Adrenal gland (tissue), 12 donors: Measurements from ENCODE around the gene LPIN1. TPM values are rescaled to one million over a fixed set of nuclear protein-coding genes. Genes with fewer than 3 reads are reported as not detected.
"Not testable (repeated sequence)": the region's sequence is repeated elsewhere in the genome, so short reads cannot be mapped to it uniquely, and the experiment has no call there.

Source experiments
- DNase-seq, 7 donors: peaks; one replicate each; pipeline ENCODE4 v3.0.0-alpha.2; 2019 to 2020
- H3K27ac ChIP-seq, 5 donors: fragments of 200-600 bp; sonication (generic) in 4 of 5; 1 replicate in 3 of 5; 2 replicates in 2 of 5; pipeline versions ENCODE4 v1.5.1 to v1.8.0; 2016 to 2020; ENCODE audit warnings: mild to moderate bottlenecking in 1 of 5
- H3K27me3 ChIP-seq: fragments of 200-600 bp; 2 replicates; pipeline ENCODE4 v1.8.0; 2021
- H3K36me3 ChIP-seq, 2 donors: fragments of 200-600 bp; replicated peaks in 1 of 2; 1 replicate in 1 of 2; 2 replicates in 1 of 2; pipeline versions ENCODE4 v1.5.1 to v1.8.0; 2018 to 2022
- H3K4me1 ChIP-seq, 2 donors: fragments of 200-600 bp; replicated peaks in 1 of 2; 1 replicate in 1 of 2; 2 replicates in 1 of 2; pipeline versions ENCODE4 v1.5.1 to v1.8.0; 2018 to 2021
- H3K4me3 ChIP-seq, 4 donors: fragments of 200-600 bp; sonication (generic) in 3 of 4; one replicate each; pipeline ENCODE4 v1.5.1; 2016 to 2018
- H3K9me3 ChIP-seq, 3 donors: fragments of 200-600 bp; sonication (generic) in 1 of 3; replicated peaks in 1 of 3; 1 replicate in 2 of 3; 2 replicates in 1 of 3; pipeline versions ENCODE4 v1.5.1 to v1.8.0; 2016 to 2021
- POLR2A ChIP-seq, 2 donors: fragments of 450-650 bp; IDR thresholded peaks; one replicate each; pipeline ENCODE4 v1.6.1; 2017; ENCODE audit warnings: antibody characterized with exemption in 2 of 2, mild to moderate bottlenecking in 2 of 2, moderate library complexity in 1 of 2
- WGBS, 4 donors: extraction: QIAGEN DNeasy Blood & Tissue Kit in 2 of 4; methylation state at CpG; one replicate each; pipeline versions ENCODE4 v1.1.5 to v1.1.7; 2013 to 2017; 5-methylcytosine and 5-hydroxymethylcytosine counted together
- intact Hi-C, 2 donors: fragments of 100-400 bp; cut with DNase I; formaldehyde crosslinking; loops; one replicate each; pipeline versions ENCODE4 v1.14.1 to v1.15.0; 2022 to 2023
- polyA plus RNA-seq, 3 donors: library from polyadenylated mRNA; stranded (reverse); fragments of 200-250 nt in 2 of 3; fragments of 350-450 nt in 1 of 3; fragmentation: Illumina TruSeq in 1 of 3; extraction: RNeasy Lipid Tissue Mini Kit (QIAGEN cat#74804) in 1 of 3; gene quantifications; one replicate each; pipeline ENCODE4 v1.2.3, GENCODE V29; 2013 to 2014
- total RNA-seq, 9 donors: library from RNA; depleted of rRNA in 4 of 9; stranded (reverse); fragments of >200 nt in 4 of 9; fragments of 120-200 nt in 1 of 9; fragmentation: NEBNext Ultra II Directional in 1 of 9; extraction: Animal tissue kit (Norgen Biotek cat#: 25700) in 1 of 9; gene quantifications; one replicate each; pipeline versions ENCODE4 v1.1.0 to v1.2.4, GENCODE V29; 2013 to 2023
- TF ChIP-seq, protein P1 (sequence below), 6 experiments: fragments of 450-650 bp in 4 of 6; fragments of 200-600 bp in 2 of 6; sonication (generic) in 1 of 6; IDR thresholded peaks; 1 replicate in 5 of 6; 2 replicates in 1 of 6; pipeline versions ENCODE4 v1.5.1 to v1.8.0; 2016 to 2021; ENCODE audit warnings: antibody characterized with exemption in 6 of 6, mild to moderate bottlenecking in 2 of 6, moderate library complexity in 1 of 6
- donor health status: healthy with polysubstance abuse.
- donor health status: Bipolar disorder and iron deficiency.
- donor health status: DM: yes; HTN: yes; CAD: no.
- donor health status: DM: no; HTN: no; CAD: no.
- donor health status: DM: no; HTN: no; CAD: no.
- donor health status: DM: yes; HTN: yes; CAD: no.

LPIN1 gene
- total and polyA plus RNA-seq, 12 donors = 17.0 to 58.5 (median 36.8) TPM

DNA sequence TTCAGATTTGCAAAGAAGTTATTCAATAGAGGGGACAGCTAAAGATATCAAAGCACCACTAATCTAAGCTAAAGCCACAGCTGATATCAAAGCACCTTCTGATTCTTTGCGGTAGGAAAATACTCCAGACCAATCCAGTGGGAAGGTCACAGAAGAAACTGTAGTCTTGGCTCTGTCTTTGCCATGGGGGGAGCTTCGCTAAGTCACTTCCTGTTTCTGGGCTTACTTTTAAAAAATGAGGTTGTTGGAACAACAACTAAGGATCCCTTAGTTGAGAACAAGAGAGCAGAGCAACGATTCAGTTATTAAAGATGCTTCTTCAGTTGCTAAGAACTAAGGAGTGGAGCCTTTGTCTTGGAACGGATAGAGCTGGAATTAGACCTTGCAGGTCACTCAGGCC, 12.2 kb downstream of the LPIN1 start:
- H3K4me1 ChIP-seq = peaks cover 10 to 11% of the 10 kb centered on the region in 2 donors
- no peak for DNase-seq
- no peaks in the 10 kb centered on the region for H3K36me3 ChIP-seq
- H3K27ac ChIP-seq = no peak overlapping the region
- H3K27me3 ChIP-seq = no peaks in the 10 kb centered on the region
- intact Hi-C loops = no loop called here
- TF ChIP-seq, protein P1, sequence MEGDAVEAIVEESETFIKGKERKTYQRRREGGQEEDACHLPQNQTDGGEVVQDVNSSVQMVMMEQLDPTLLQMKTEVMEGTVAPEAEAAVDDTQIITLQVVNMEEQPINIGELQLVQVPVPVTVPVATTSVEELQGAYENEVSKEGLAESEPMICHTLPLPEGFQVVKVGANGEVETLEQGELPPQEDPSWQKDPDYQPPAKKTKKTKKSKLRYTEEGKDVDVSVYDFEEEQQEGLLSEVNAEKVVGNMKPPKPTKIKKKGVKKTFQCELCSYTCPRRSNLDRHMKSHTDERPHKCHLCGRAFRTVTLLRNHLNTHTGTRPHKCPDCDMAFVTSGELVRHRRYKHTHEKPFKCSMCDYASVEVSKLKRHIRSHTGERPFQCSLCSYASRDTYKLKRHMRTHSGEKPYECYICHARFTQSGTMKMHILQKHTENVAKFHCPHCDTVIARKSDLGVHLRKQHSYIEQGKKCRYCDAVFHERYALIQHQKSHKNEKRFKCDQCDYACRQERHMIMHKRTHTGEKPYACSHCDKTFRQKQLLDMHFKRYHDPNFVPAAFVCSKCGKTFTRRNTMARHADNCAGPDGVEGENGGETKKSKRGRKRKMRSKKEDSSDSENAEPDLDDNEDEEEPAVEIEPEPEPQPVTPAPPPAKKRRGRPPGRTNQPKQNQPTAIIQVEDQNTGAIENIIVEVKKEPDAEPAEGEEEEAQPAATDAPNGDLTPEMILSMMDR (IDR thresholded peaks at IDR 0.05) = no peak
- TF ChIP-seq POLR2A (IDR thresholded peaks at IDR 0.05) = no peak
- WGBS, 4 donors = 57 to 78% (median 74%) methylated on average over 4 of the region's 4 CpGs
- no peaks in the 10 kb centered on the region for H3K9me3 ChIP-seq
- no peak overlapping the region for H3K4me3 ChIP-seq

DNA sequence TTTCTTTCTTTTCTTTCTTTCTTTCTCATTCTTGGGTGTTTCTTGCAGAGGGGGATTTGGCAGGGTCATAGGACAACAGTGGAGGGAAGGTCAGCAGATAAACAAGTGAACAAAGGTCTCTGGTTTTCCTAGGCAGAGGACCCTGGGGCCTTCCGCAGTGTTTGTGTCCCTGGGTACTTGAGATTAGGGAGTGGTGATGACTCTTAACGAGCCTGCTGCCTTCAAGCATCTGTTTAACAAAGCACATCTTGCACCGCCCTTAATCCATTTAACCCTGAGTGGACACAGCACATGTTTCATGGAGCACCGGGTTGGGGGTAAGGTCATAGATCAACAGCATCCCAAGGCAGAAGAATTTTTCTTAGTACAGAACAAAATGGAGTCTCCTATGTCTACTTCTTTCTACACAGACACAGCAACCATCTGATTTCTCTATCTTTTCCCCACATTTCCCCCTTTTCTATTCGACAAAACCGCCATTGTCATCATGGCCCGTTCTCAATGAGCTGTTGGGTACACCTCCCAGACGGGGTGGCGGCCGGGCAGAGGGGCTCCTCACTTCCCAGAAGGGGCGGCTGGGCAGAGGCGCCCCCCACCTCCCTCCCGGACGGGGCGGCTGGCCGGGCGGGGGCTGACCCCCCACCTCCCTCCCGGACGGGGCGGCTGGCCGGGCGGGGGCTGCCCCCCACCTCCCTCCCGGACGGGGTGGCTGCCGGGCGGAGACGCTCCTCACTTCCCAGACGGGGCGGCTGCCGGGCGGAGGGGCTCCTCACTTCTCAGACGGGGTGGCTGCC, 12.9 kb downstream of the LPIN1 start:
- H3K4me3 ChIP-seq, H3K27ac ChIP-seq, DNase-seq, intact Hi-C loops, H3K9me3 ChIP-seq, H3K4me1 ChIP-seq, H3K36me3 ChIP-seq, H3K27me3 ChIP-seq: not testable (repeated sequence)
- WGBS, 4 donors = 92 to 99% (median 93%) methylated on average over 10 to 25 of the region's 32 CpGs

DNA sequence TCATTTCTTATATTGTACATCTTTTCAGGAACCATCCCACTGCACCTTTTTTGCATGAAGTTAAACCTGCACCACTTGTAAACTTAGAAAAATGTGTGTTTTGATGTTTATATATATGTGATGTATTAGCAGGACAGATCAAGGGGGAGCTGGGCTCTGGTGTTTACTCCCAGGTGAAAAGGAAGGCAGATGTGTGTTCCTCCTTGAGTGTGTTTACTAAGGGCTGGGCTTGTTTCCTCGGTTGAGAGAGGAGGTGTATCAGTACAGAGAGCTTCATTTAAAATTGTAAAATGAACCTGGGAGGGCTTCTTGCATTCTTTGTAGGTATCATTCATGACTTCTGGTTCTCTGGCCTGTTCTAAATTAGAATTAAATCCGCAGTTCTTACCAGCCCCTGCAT, 14.8 kb downstream of the LPIN1 start:
- WGBS, 4 donors = 75 to 86% (median 77%) methylated on average over 2 of the region's 2 CpGs
- Histone ChIP-seq H3K27ac (no peak overlapping the region), H3K36me3 (peaks cover 0 to 11% of the 10 kb centered on the region in 2 donors), H3K4me3 (no peak overlapping the region), H3K27me3 (no peaks in the 10 kb centered on the region), H3K9me3 (no peaks in the 10 kb centered on the region), H3K4me1 (no peaks in the 10 kb centered on the region)
- TF ChIP-seq POLR2A (IDR thresholded peaks at IDR 0.05) = no peak
- TF ChIP-seq, protein P1 (IDR thresholded peaks at IDR 0.05) = no peak
- intact Hi-C loops = no loop called here
- DNase-seq = no peak

DNA sequence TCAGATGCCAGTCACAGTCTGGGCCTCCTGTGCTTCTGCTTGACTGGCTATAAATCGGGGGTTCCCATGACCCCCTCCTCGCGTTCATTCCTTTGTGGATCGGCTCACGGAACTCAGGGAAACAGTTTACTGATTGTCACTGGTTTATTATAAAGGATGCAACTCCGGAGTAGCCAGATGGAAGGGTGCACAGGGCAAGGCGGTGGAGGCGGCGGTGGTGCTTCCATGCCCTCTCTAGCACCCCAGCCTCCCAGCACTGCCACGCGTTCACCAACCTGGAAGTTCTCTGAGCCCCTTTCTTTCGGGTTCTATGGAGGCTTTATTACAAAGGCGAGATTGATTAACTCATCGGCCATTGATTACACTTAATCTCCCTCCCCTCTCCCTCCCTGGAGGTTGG, 15.6 kb downstream of the LPIN1 start:
- WGBS, 4 donors = 92 to 95% (median 94%) methylated on average over 14 of the region's 14 CpGs
- H3K36me3 ChIP-seq = peaks cover 0 to 18% of the 10 kb centered on the region in 2 donors
- no peaks in the 10 kb centered on the region for H3K9me3 ChIP-seq
- no peak overlapping the region for H3K4me3 ChIP-seq
- no peaks in the 10 kb centered on the region for H3K4me1 ChIP-seq
- no peak overlapping the region for H3K27ac ChIP-seq
- no peaks in the 10 kb centered on the region for H3K27me3 ChIP-seq
- DNase-seq = peak in 1 of 7 donors; percentile 40
- TF ChIP-seq POLR2A (IDR thresholded peaks at IDR 0.05) = no peak
- TF ChIP-seq, protein P1 (IDR thresholded peaks at IDR 0.05) = no peak
- intact Hi-C loops = no loop called here
